Activated CD4-positive, alpha-beta T cell treated with anti-CD3 and anti-CD28 coated beads, Interleukin-2, Interleukin-4, amounts not matched to agents 100 ng/mL and 50 ng/mL, durations not matched to agents 16 hours and 8 hours (primary cell): ENCODE measurements around the gene NEDD9.

Experiments
- DNase-seq: peaks from one replicate; pipeline ENCODE4 v3.0.0-alpha.2; 2020; ENCODE audit warnings: low spot score

The NEDD9 gene

DNA sequence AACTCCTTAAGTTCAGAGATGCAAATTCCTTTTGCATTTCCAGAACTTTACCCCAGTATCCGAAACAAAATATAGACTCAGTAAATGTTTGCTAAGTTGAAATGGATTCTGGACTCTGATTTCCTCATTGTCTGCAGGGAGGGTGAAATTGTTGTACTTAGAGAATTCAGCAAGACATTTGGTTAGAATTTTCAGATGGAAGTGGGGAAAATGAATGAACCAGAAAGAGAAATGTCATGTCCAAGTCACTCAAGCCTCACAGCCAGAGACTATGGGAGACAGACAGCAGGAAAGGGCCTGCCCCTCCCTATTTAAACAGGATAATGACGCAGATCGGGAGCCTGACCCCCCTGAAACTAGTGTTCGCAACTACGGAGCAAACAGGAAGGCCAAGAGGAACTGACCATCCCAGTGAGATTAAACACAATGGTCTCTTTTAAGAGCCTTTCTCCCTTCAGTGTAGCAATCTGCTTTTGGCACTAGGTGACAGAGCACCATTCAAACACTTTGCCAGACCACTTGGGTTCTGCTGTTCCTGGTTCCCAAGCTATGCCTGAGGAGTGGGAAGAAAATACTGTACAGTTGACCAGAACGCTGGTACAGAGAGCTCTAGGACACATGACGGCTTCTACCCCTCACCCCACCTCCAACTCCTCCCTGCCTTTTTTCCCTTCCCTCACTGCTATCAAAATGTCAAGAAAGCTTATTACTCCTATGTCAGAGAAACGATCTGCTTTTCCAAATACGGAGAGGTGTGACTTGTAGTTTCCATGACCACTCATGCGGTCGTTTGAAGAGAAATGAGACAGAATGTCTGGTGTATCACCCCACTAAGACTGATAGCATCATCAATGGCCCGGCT lies 13.7 kb downstream of the NEDD9 start:
- DNase-seq = no peak

DNA sequence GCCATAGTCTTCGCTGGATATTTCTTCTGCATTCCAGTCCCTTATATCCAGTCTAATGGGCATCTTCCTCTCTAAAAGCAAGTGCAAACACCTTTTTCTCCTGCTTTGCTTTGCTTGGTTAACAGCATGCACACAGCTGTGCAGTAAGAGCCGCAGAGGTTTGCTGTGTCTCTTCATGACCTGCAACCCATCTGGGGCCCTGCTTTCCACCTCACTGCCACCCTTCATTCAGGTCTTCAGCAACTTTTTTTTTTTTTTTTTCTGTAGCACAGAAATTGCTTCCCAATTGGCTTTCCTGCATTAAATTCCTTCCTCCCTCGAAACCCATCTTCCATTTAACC lies 14.4 kb downstream of the NEDD9 start:
- DNase-seq = no peak

DNA sequence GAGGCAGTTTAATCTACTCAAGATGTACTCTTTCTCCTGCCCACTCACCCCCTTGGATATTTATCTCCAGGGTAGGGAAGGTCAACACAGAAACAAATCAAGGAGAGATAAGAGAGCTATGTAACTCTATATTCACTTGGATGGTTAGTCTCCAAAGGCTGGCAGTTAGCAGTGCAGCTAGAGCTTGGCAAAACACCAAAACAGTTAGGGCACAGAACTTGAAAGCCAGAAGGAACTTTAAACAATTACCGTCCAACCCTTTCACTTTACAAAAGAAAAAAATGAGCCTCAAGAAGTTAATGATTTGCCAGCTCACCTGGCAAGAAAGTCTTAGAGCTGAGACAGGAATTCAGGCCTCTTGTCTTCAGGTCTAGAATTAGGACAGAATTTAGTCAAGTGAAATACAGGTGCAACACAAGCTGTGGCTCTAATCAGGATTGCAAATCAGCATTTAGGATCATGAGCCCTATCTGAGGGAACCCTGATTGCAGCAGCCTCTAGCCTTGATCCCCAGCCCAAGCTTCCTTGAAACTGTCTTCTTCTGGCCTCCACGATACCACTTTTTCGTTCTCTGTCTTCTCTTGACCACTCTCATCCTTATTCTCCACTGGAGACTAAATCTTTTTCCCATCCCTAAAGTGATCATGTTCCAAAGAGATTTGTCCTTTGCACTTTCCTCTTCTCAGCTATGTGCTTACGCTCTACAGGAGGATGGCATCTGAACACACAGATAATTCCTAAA lies 14.9 kb downstream of the NEDD9 start:
- DNase-seq = no peak

DNA sequence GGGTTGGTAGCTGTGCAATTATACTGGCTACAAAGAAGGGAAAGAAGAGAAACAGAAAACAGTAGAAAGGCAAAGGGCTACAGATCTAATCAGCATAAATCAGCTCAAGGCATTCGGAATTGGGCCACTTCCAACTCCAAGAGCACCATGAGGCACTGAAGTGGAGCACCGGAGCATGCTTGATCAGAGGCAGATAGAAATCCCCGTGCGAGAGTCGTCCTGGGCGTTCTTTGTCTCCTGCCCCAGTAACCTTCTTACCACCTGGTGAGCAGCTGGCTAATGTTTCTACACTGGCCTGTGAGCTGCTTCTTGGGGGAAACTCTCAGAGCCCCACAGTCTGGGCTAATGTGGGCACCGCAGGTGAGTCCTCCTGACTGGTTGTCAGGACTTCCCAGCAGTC lies 16.7 kb downstream of the NEDD9 start:
- no peak for DNase-seq

DNA sequence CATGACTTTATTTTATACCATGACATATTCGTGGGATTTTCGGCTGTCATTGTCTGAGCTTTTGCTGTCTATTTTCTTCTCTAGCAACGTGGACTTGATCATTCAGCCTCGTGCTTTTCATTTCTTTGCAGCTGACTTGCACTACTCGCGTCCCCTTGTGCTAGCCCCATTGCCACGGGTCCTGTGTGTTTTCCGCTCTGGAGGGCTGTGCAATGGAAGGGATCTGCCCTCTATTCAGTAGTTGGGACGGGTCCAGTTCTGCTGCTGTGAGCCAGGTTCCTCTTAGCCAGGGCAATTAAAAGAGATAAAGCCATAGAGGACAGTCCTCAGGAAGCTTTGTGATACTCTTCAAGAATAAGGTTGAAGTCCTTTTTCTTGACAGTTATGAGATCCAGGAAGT lies 17.6 kb downstream of the NEDD9 start:
- no peak for DNase-seq

- DNase-seq = no peak
Measured at GRCh38 chr6:11214084-11214833, 18.2 kb downstream of the NEDD9 start.

DNA sequence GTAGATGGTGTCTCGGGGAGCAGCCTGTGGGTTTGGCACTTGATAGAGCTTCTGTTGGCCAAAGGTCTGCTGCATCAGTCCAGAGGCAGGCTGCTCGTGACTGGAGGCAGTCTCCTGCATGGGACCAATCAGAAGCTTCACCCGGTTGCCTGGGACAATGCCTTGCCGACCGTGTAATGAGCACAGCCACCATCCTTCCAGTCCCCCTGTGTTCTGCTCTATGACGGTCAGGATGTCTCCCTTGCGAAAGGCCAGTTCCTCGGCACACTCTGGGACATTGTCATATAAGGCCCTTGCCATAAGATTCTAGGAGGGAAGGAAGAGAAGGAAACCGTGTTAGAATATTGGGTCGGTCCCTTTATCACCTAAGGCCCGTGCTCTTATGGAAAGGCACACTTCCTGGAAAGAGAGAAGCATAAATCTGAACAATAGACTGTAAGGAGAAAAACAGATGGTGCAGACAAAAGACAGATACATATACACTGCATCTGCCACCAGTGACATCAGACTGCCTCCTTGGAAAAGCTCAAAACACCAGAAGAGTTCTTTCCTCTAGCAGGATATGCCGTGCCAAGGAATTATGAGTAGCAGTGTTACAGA lies 18.9 kb downstream of the NEDD9 start:
- DNase-seq = no peak

DNA sequence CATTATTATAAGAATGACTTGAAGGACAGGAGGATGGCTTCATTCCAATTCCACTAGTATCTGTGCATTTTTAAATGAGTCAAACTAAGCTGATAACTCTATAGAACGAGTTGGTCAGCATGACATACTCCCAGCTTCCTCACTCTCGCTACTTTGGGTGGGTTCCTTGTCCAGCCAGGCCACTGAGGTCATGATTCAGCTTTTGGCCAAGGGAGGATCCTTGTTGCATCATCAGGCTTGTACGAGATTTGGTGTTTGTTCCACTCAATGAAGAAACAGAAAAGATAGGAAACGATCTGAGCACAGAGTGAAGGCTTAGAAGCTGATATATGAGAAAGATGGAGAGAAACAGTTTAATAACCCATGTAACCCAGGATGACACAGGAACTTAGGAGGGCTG lies 19.8 kb downstream of the NEDD9 start:
- DNase-seq = no peak

DNA sequence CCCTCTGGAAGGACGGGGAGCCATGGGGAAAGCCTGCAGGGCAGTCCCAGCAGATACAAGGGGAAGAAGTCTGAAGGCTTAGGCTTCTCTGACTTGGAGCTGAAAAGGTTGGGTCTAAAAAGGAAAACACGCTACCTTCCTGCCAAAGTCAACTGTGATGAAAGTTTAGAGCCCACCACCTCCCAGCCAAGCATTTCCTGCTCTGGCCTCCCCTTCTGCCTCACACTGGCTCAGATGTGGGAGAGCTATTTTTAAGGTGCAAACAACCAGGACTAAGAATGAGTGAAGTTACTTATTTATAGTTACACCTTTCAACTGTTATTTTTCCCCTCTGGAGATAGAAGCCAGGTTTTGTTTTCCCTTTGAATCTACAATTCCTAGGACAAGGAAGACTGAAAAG lies 21.2 kb downstream of the NEDD9 start:
- no peak for DNase-seq

- DNase-seq = no peak
Measured at GRCh38 chr6:11210386-11211138, 21.9 kb downstream of the NEDD9 start.

GRCh38 chr6:11209906-11210305 lies 22.6 kb downstream of the NEDD9 start:
- DNase-seq = no peak

GRCh38 chr6:11209369-11209768 lies 23.1 kb downstream of the NEDD9 start:
- DNase-seq = no peak

- no peak for DNase-seq
Measured at GRCh38 chr6:11208854-11209253, 23.6 kb downstream of the NEDD9 start.

DNA sequence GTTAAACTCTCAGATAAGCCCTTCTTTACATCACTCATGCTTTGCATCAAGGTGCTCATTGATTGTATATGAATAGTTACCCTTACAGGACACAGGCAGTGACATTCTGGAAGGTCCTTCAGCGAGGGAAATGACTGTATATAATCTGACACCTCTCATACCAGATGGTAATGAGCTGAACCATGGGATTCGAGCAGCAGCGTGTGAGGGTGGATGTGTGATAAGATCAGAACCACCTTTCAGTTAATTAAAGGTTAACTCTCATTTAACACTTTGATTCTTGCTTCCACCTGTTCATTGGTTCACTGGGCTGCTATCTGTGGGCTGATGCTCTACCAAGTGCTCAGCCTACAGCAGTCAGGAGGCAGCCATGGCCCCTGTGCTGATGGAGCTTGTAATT lies 24.2 kb downstream of the NEDD9 start:
- DNase-seq = no peak

- no peak for DNase-seq
Measured at GRCh38 chr6:11207199-11207968, 25.1 kb downstream of the NEDD9 start.

DNA sequence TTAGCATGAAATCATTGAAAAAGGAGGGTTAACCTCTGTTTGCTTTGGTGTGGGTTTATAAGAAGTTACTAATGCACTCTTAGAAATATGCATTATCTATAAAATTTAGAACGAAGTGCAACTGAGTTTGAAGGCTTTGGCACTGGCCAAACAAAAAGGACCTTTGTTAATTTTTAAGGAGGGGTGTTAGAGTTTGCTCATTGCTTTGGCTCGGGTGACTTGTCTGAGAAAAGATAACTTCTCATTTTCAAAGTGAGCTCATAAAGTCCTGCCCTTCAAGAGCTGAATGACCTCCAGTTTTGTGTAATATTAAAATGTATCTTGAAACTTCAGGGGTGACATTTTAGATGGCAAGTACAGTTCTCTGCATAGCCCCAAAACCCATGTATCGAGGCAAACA lies 25.9 kb downstream of the NEDD9 start:
- DNase-seq = no peak

GRCh38 chr6:11204794-11205366 lies 27.6 kb downstream of the NEDD9 start:
- DNase-seq = no peak

DNA sequence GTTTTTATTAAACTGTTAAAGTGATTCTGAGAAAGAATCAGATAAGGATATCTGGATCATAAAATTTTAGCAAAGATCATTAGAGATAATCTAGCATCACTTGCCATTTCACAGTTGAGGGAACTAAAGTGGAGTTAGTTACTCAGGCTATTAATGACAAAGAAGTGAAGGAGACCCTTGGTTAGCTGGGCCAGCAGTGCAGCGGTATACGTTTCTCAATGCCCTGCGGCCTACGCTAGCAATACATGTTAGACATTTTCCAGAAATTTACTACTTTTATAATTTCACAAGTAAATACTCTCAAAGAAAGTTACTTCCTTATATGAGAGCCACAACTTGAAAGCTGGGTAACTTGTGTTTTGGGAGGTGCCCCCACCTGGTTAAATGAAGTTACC lies 28.5 kb downstream of the NEDD9 start:
- no peak for DNase-seq

DNA sequence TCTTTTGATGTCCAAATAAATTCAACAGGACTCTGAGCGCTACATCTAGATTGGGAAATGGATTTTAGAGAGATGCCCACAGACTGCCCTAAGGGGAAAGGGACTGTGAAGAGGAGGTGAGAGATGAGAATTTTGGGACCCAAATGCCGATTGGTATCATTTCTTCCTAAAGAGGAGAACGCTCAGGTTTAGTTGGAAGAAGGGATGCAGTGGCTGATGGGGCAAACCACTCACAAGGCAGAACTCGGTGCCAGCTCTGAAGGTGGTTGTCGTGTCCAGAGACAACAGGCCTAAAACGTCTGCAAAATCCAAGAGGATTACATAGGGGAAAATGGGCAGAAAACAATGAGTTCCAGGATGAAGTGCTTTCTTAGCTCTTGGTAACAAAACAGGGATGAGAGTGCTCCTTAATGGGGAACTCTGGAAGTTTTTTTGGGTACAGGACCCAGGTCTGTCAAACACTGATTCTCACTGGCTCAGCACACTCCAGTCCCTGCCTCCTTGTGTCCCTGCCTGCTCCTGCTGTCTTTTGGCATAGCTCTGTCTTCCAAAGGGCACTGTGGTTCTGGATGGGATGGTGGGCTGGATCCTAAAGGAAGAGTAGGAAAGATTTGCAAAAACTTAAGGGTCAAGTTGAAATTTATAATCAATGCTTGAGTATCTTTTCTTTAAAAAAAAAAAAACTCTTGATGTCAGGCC lies 29.0 kb downstream of the NEDD9 start:
- no peak for DNase-seq
